HCT116 (cell line): ENCODE data around the gene DHRSX. TPM values are rescaled to one million over a fixed set of nuclear protein-coding genes. Genes with fewer than 3 reads are reported as not detected.

Experiments used
- ATAC-seq: fragments of 200-7000 bp; cut with Tn5 transposase; 2 replicates; pipeline ENCODE4 v1.9.1; 2020; ENCODE audit warnings: mild to moderate bottlenecking, moderate library complexity
- BruUV-seq: library from RNA; stranded (reverse); fragments of 400-500 nt; replicated peaks from 2 replicates; lab custom pipeline; 2021; lab: Mats Ljungman, UMichigan
- CTCF ChIA-PET: fragments of 300-600 bp; sonication (Branson Sonifier 250); formaldehyde crosslinking; loops from one replicate; lab custom pipeline; 2021; ENCODE audit warnings: antibody characterized with exemption; lab: Charles Lee
- POLR2A ChIA-PET: fragments of 300-600, 350-600 bp; sonication (Branson Sonifier 250); formaldehyde crosslinking; loops from one replicate; lab custom pipeline; 2021; ENCODE audit warnings: antibody characterized with exemption; lab: Charles Lee
- RAD21 ChIA-PET, 2 experiments: fragments of 300-600 bp; sonication (Branson Sonifier 250); formaldehyde crosslinking; loops; one replicate each; lab custom pipeline; 2023; ENCODE audit warnings: low total read pairs in 2 of 2; ENCODE audit not compliant: uncharacterized antibody in 2 of 2, unreplicated experiment in 2 of 2, low non-redundant PET in 1 of 2; lab: Charles Lee
- DNase-seq: peaks from one replicate; pipeline ENCODE4 v3.0.0-alpha.2; 2010; ENCODE audit warnings: low read depth, low spot score
- H2AFZ ChIP-seq: fragments of 200-600 bp; shearing (Covaris generic), sonication (generic); 2 replicates; pipeline ENCODE4 v1.6.1; 2017; ENCODE audit warnings: low read depth, mixed run types, mixed read lengths, antibody characterized with exemption, low read length; ENCODE audit not compliant: poor library complexity, severe bottlenecking
- H3K27ac ChIP-seq: 2 replicates; pipeline ENCODE4 v1.5.1; 2012; ENCODE audit warnings: low read depth, low read length
- H3K27me3 ChIP-seq: fragments of 200-600 bp; sonication (generic); 2 replicates; pipeline ENCODE4 v1.6.1; 2016; ENCODE audit warnings: mixed run types, low read length, mixed read lengths; ENCODE audit not compliant: insufficient read depth
- H3K36me3 ChIP-seq, 2 experiments: fragments of 200-500 bp in 1 of 2; fragments of 200-600 bp in 1 of 2; sonication (Bioruptor generic) in 1 of 2; sonication (generic) in 1 of 2; 2 replicates each; pipeline versions ENCODE4 v1.5.1 to v1.6.1; 2014 to 2016; ENCODE audit warnings: low read length in 2 of 2, inconsistent platforms in 1 of 2, mixed read lengths in 1 of 2, mixed run types in 1 of 2; ENCODE audit not compliant: insufficient read depth in 2 of 2, control insufficient read depth in 1 of 2
- H3K4me1 ChIP-seq, 2 experiments: fragments of 200-600 bp in 1 of 2; sonication (generic) in 1 of 2; 2 replicates each; pipeline versions ENCODE4 v1.5.1 to v1.6.1; 2012 to 2017; ENCODE audit warnings: low read length in 2 of 2, inconsistent platforms in 1 of 2, mild to moderate bottlenecking in 1 of 2, mixed read lengths in 1 of 2, mixed run types in 1 of 2, moderate library complexity in 1 of 2; ENCODE audit not compliant: insufficient read depth in 2 of 2, control insufficient read depth in 1 of 2
- H3K4me2 ChIP-seq: fragments of 200-600 bp; sonication (generic); 2 replicates; pipeline ENCODE4 v1.6.1; 2017; ENCODE audit warnings: mixed run types, low read length, mixed read lengths
- H3K4me3 ChIP-seq, 2 experiments: fragments of 200-600 bp in 1 of 2; sonication (generic) in 1 of 2; replicated peaks in 1 of 2; 2 replicates each; pipeline ENCODE4 v1.5.1; 2011 to 2016; ENCODE audit warnings: low read length in 2 of 2, control low read depth in 1 of 2, low read depth in 1 of 2, mild to moderate bottlenecking in 1 of 2, mixed read lengths in 1 of 2, mixed run types in 1 of 2
- H3K79me2 ChIP-seq: fragments of 200-600 bp; sonication (generic); 2 replicates; pipeline ENCODE4 v1.6.1; 2017; ENCODE audit warnings: mild to moderate bottlenecking, mixed run types, low read length, moderate library complexity, mixed read lengths; ENCODE audit not compliant: insufficient read depth
- H3K9ac ChIP-seq: fragments of 200-600 bp; sonication (generic); 2 replicates; pipeline ENCODE4 v1.6.1; 2016; ENCODE audit warnings: low read length, mixed read lengths
- H3K9me2 ChIP-seq: fragments of 200-600 bp; sonication (generic), shearing (Covaris generic); 2 replicates; pipeline ENCODE4 v1.6.1; 2017; ENCODE audit warnings: mixed run types, mild to moderate bottlenecking, moderate library complexity; ENCODE audit not compliant: insufficient read depth
- H3K9me3 ChIP-seq, 2 experiments: fragments of 200-500 bp in 1 of 2; fragments of 200-600 bp in 1 of 2; sonication (Bioruptor generic) in 1 of 2; sonication (generic) in 1 of 2; 2 replicates each; pipeline ENCODE4 v1.6.1; 2014 to 2017; ENCODE audit warnings: low read length in 2 of 2, mixed read lengths in 2 of 2, inconsistent platforms in 1 of 2, low read depth in 1 of 2, mild to moderate bottlenecking in 1 of 2, mixed run types in 1 of 2, moderate library complexity in 1 of 2; ENCODE audit not compliant: control insufficient read depth in 1 of 2, insufficient read depth in 1 of 2
- H4K20me1 ChIP-seq: fragments of 200-600 bp; sonication (generic), shearing (Covaris generic); 2 replicates; pipeline ENCODE4 v1.6.1; 2017; ENCODE audit warnings: mixed run types, mild to moderate bottlenecking, moderate library complexity; ENCODE audit not compliant: insufficient read depth
- CBX3 ChIP-seq: IDR thresholded peaks from 2 replicates; pipeline ENCODE4 v1.6.1; 2012; ENCODE audit warnings: low read depth
- CEBPB ChIP-seq: IDR thresholded peaks from 2 replicates; pipeline ENCODE4 v1.6.1; 2012; ENCODE audit warnings: low read depth
- EGR1 ChIP-seq: IDR thresholded peaks from 2 replicates; pipeline ENCODE4 v1.6.1; 2012; ENCODE audit warnings: low read depth
- ELF1 ChIP-seq: IDR thresholded peaks from 2 replicates; pipeline ENCODE4 v1.6.1; 2012; ENCODE audit warnings: low read depth, borderline replicate concordance
- EZH2 ChIP-seq: fragments of 200-600 bp; sonication (generic); IDR thresholded peaks from 2 replicates; pipeline ENCODE4 v1.6.1; 2017; ENCODE audit warnings: antibody characterized with exemption, mixed run types
- FOSL1 ChIP-seq: IDR thresholded peaks from 2 replicates; pipeline ENCODE4 v1.6.1; 2012; ENCODE audit warnings: low read depth
- POLR2A ChIP-seq: IDR thresholded peaks from 2 replicates; pipeline ENCODE4 v1.7.0; 2011; ENCODE audit warnings: borderline replicate concordance; ENCODE audit not compliant: insufficient read depth, insufficient read length; ENCODE audit errors: extremely low read depth
- POLR2AphosphoS5 ChIP-seq: IDR thresholded peaks from 2 replicates; pipeline ENCODE4 v1.6.1; 2011; ENCODE audit warnings: mild to moderate bottlenecking, low read depth, low read length, moderate library complexity
- RAD21 ChIP-seq: IDR thresholded peaks from 2 replicates; pipeline ENCODE4 v1.6.1; 2012; ENCODE audit warnings: low read depth, mild to moderate bottlenecking
- SIN3A ChIP-seq: IDR thresholded peaks from 2 replicates; pipeline ENCODE4 v1.6.1; 2012; ENCODE audit warnings: low read depth
- SP1 ChIP-seq: IDR thresholded peaks from 2 replicates; pipeline ENCODE4 v1.6.1; 2012; ENCODE audit warnings: low read depth
- SRF ChIP-seq: IDR thresholded peaks from 2 replicates; pipeline ENCODE4 v1.6.1; 2012; ENCODE audit warnings: low read depth
- TCF7L2 ChIP-seq: IDR thresholded peaks from 2 replicates; pipeline ENCODE4 v1.7.0; 2011; ENCODE audit warnings: borderline replicate concordance, inconsistent platforms; ENCODE audit not compliant: insufficient read depth, insufficient read length; ENCODE audit errors: extremely low read depth
- ZNF274 ChIP-seq: fragments of 200-500 bp; sonication (Bioruptor generic); IDR thresholded peaks from 2 replicates; pipeline ENCODE4 v1.6.1; 2014; ENCODE audit warnings: mild to moderate bottlenecking, low read depth, low read length, inconsistent platforms
- intact Hi-C: fragments of 100-400 bp; cut with micrococcal nuclease; formaldehyde crosslinking; loops from 2 replicates; pipeline ENCODE4 v1.10.0; 2022
- total RNA-seq: library from RNA; stranded (reverse); gene quantifications from one replicate; pipeline ENCODE4 v1.2.1, GENCODE V29; 2021; ENCODE audit not compliant: unreplicated experiment
- TF ChIP-seq, protein P1 (sequence below): IDR thresholded peaks from 2 replicates; pipeline ENCODE4 v1.6.1; 2011; ENCODE audit warnings: mild to moderate bottlenecking, low read length, moderate library complexity; ENCODE audit not compliant: insufficient replicate concordance; ENCODE audit errors: extremely low read depth

DHRSX gene
- total RNA-seq, 1 experiment from 2014 or later, result 11.9 TPM

DNA sequence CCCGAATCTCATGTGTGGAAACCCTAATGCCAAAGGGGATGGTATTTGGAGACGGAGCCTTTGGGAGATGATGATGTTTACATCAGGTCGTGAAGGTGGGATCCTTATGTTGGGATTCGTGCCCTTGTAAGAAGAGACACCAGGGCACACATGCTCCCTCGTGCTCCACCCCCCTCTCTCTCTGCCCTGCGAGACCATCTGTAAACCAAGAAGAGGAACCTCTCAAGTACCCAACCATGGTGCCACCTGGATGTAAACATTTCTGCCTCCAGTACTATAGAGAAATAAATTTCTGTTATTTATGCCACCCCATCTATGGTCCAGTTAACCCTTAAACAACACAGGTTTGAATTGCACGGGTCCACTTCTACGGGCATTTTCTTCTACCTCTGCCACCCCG lies 179.4 kb downstream of the DHRSX start (continued):
- TF ChIP-seq, protein P1, sequence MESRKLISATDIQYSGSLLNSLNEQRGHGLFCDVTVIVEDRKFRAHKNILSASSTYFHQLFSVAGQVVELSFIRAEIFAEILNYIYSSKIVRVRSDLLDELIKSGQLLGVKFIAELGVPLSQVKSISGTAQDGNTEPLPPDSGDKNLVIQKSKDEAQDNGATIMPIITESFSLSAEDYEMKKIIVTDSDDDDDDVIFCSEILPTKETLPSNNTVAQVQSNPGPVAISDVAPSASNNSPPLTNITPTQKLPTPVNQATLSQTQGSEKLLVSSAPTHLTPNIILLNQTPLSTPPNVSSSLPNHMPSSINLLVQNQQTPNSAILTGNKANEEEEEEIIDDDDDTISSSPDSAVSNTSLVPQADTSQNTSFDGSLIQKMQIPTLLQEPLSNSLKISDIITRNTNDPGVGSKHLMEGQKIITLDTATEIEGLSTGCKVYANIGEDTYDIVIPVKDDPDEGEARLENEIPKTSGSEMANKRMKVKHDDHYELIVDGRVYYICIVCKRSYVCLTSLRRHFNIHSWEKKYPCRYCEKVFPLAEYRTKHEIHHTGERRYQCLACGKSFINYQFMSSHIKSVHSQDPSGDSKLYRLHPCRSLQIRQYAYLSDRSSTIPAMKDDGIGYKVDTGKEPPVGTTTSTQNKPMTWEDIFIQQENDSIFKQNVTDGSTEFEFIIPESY, result no peak
- TF ChIP-seq, all 23 proteins: peak for 0

DNA sequence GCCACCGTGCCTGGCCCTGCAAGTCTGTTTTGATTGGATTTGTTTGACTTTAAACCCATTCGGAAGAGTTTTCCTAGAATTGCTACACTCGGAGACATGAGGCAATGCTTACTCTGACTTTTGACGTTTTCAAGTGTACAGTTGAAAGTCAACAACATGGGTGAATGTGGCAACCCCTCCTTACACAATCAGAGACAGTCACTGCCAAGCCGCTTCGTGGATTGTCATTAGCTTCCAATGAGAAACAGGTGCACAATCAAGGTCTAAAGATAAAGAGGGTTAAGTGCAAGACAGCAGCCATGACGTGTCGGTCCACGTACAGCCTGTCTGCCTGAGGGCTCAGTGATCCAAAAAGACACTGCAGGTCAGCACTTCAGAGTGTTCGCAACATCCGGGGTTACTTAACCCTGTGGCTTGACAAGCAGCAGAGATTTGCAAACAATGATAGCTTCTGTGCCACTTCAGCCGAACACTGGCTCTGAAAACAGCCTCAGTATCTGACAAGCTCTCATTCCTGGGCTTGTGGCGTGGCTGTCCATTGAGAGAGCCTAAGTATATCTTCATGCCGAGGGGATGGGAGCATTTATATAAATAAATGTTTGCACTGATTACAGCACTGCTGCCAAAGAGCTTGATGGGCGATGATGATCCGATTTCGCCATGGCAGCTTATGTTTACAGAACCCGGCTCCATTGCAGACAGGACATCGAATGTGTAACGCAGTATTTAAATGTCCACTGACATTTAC lies 180.0 kb downstream of the DHRSX start:
- Histone ChIP-seq H4K20me1 (no peaks in the 10 kb centered on the region), H2AFZ (no peak overlapping the region), H3K4me3 (no peak overlapping the region), H3K36me3 (no peaks in the 10 kb centered on the region), H3K9me2 (no peaks in the 10 kb centered on the region), H3K9ac (no peak overlapping the region), H3K9me3 (no peaks in the 10 kb centered on the region), H3K79me2 (no peaks in the 10 kb centered on the region), H3K4me1 (peaks cover 27 to 45% of the 10 kb centered on the region in 2 experiments), H3K27me3 (no peaks in the 10 kb centered on the region), H3K4me2 (peak overlapping the region; percentile 60; the same call in 1 of the 2 replicates), H3K27ac (peak overlapping the region; percentile 50; the same call in 1 of the 2 replicates)
- no peak for TF ChIP-seq EZH2
- TF ChIP-seq, protein P1, result no peak
- TF ChIP-seq SP1, result no peak
- TF ChIP-seq EGR1, result no peak
- no peak for TF ChIP-seq ELF1
- TF ChIP-seq POLR2AphosphoS5, result no peak
- TF ChIP-seq CEBPB, result no peak
- no peak for TF ChIP-seq CBX3
- no peak for TF ChIP-seq POLR2A
- no peak for TF ChIP-seq FOSL1
- TF ChIP-seq SIN3A, result no peak
- no peak for TF ChIP-seq ZNF274
- TF ChIP-seq TCF7L2, result no peak
- TF ChIP-seq RAD21, result no peak
- no peak for TF ChIP-seq SRF
- ChIA-PET POLR2A (no interaction called here), RAD21 (no interaction called here), CTCF (no interaction called here)
- ATAC-seq (no peak), DNase-seq (no peak)
- BruUV-seq, result no TSS peak
- intact Hi-C loops, result no loop called here
